NCI-H2107 treated with DMSO at 0.1 percent for 48 hours (cell line): Measurements from ENCODE around the gene MAML1.

Source experiments
- DNase-seq: peaks from one replicate; lab custom pipeline; 2025; ENCODE audit not compliant: unreplicated experiment; lab: John Stamatoyannopoulos, UW

MAML1 gene

DNA sequence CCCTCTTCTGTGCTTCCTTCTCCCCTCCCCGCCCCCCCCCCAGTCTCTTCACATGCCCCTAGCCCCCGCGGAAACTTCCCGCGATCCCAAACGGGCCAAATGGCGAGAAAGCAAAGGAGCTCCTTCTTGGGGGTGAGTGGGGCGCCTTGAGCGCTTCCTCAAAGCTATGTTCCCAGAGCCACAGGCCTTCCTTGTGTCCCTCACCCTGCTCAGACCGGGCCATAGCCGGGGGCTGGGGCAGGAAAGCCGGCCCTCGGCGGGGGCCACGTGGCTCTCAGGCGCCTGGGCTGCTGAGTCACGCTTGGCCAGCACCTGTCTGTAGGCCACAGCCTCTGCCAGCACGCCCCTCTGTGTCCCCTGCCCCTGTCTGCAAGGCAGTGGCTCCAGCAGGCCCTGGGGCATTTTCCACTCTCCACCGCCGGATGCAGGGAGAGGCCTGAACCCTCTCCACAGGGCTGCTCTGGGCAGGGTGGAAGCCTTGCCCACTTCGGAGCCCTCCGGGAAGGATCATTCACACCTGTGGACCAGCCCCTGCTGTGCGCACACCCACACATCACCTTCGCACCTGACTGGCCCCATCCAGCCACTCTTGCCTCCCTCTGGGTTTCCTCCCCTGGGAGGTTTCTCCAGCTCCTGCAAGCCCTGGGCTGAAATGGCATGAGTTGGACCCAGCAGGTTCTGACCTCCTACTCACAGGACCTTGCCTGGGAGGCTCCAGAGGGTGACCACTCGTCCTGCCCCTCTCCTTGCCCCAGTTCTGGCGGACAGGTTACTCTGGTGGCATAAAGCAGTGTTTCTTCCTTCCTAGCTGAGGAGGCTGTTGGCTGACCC lies 86.9 kb downstream of the MAML1 start:
- DNase-seq, result no peak

DNA sequence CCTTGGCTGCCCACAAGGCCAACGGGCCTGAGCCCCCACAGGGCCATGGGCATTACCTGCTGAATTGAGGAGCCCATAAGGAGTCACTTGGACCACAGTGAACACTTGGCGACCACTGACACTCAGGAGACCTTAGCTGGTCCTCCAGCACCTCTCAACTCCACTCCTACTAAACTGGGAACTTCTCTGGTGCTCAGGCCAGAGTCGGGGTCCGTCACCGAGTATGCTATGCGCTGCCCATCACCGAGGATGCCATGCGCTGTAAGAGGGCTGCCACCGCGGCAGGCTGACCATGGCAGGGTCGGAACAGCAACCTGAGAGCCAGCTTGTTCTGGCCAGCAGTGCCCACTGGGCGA lies 87.5 kb downstream of the MAML1 start:
- DNase-seq, result no peak

DNA sequence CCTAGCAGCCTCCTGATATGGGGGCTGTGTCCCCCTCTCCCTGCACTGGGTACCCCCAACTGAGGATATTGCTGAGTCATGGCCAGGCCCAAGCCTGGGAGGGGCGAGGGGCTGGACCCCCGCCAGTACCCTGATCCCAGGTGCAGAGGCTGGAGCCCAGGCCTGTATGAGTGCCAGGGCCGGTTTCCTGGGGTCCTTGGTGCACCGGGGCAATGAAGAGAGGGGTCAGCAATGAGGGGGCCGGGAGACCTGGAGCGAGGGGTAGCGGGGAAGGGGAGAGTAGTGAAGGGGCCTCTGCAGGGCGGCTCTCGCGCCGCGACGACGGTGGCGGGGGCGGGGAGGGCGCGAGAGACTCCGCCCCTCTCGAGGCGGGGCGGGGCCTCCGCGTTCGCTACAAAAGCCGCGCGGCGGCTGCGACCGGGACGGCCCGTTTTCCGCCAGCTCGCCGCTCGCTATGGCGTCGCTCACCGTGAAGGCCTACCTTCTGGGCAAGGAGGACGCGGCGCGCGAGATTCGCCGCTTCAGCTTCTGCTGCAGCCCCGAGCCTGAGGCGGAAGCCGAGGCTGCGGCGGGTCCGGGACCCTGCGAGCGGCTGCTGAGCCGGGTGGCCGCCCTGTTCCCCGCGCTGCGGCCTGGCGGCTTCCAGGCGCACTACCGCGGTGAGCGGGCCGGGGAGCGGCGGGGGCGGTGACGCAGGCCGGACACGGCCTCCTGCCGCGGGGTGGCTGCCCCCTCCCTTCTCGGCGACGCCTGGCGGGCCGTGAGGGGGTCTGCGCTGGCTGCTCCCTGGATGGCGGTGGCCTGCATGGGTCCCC lies 88.1 kb downstream of the MAML1 start, which contains the start of gene SQSTM1:
Gene SQSTM1 (plus strand): TSS at position 423 of the 815 bp plus-strand sequence. CDS start 32 bp downstream, at position 455.
- no peak for DNase-seq

DNA sequence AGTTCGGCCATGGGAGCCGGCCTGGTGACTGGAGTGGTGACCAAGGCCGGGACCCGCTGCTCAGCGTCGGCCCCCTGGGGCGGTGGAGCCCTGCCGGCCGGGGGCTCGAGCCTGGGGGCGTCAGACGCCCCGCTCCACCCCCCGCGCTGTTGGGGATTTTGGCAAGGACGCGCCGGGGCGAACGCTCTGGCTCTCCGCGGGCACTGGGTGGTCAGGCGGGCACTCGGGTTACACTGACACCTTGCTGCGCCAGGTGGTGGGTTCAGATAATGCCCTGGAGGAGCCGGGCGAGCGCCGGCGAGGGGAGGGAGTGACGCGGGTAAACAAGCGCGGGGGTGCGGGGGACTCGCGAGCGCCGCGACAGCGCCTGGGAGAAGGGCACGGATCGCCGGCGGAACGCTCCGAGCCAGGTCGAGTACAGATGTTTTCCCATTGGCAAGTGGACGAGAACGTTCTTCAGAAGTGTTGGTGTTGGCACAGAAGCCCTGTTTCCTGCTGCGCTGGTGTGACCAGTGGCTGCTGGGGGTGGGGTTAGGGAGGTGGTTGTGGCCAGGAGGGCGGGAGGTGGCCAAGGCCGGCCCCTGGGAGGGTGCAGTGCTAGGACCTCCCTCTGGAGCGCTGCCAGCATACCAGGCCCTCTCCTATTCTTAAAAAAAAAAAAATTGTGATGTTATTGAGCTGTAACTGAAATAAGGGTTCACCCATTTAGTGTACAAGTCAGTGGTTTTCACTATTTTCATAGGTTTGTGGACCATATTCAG lies 88.9 kb downstream of the MAML1 start:
- DNase-seq, result no peak

DNA sequence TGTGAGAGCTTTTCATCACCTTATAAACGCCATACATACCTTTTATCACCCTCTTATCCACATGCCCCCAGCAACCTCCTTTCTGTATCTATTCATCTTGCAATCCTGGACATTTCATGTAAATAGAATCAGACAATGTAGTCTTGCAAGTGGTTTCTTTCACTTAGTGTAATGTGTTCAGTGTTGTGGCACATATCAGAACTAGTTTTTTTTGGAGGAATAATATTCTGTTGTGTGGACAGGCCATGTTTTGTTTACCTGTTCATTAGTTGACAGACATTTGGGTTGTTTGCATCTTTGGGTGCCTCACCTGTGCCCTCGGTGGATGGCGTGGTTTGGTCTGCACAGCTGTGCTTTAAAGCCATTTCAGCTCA lies 89.4 kb downstream of the MAML1 start:
- no peak for DNase-seq

DNA sequence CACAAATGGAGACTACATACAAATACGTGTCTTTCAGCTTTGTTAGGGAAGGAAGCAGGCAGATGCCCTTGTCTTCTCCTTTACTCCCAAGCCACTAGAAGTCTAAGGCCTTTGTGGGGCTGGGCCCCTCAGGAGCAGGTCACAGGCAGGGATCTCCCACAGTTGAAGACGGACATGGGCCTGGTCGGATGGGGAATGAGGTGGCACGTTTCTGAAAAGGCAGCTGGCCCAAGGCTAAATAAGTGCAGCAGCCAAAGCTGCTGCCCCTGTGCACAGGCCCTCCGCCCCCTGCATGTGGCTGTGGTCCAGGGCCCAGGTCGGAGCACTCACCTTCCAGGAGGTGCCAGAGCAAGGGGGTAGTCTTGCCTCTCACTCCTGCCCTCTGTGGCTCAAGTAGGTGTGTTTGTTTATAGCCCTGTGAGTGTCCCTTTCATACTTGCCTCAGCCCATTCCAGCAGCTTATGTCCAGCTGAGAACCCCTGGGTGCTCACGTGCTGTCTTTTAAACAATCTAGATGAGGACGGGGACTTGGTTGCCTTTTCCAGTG lies 89.9 kb downstream of the MAML1 start:
- no peak for DNase-seq

DNA sequence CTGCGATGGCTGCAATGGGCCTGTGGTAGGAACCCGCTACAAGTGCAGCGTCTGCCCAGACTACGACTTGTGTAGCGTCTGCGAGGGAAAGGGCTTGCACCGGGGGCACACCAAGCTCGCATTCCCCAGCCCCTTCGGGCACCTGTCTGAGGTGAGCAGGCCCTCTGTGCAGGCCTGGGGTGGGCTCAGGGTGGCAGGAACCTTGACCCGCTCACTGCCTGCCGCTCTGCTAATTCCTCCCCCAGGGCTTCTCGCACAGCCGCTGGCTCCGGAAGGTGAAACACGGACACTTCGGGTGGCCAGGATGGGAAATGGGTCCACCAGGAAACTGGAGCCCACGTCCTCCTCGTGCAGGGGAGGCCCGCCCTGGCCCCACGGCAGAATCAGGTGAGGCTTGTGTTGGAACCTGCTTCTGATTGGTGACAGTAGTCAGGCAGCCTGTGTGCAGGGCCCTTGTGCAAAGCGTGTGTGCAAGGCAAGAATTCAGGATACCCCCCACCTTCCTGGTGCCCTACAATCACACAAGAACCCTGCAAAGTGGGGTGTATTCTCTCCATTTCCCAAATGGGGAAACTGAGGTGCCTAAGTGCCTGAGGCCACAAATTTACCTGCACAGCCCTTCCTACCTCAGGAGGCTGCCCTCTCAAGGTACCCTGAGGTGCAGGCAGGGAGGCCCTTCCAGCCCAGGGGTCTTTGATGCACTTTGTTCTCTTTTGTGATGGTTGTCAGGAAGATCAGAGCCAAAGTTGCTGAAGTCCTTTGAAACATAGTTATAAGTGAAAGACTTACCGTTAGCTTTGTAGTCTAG lies 91.5 kb downstream of the MAML1 start:
- DNase-seq, result no peak

DNA sequence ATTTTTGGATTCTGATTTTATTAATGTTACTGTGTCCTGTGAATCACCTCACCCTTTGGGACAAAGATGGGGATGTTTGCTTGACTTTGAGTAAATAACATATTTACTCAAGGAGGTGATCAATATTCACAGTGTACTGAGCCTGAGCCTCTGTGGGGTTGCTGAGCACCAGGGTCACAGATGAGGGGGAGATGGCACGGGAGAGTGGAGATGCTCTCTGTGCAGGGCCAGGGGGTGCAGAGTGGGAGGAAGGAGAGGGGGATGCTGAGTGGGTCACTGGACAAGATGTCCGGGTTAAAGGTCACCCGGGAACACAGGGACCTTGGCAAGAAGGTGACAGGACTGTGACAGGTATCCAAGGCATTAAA lies 92.1 kb downstream of the MAML1 start:
- DNase-seq, result no peak

DNA sequence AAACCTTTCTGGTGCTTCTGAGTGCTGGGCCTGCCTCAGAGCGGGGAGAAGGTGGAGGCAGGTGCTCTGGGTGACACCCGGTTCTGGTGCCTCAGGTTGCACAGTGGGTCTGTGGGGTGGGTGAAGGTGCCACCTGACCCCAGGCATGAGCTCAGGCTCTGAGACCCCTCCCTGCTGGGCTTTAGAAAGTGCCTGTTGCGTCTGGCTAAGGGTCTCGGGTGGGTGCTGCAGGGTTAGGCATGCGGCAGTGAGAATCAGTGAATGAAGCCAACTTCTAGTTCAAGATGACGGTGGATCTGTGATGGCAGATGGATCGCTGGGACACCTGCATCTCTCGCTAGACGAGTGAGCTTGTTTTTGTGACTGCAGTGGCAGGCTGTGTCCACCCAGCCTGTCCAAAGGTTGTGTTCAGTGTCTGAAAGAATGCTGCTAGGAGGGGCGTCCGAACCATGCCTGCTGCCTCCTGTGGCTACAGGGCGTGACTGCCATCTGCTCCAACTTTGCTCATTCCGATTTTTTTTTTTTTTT lies 93.1 kb downstream of the MAML1 start:
- DNase-seq, result no peak
